ENCODE results near the gene TBC1D7.
A peak's percentile ranks its signal among the peaks of the same experiment; 100 is the strongest.

TBC1D7 gene

GRCh38 chr6:13328076-13328874, at the start of gene TBC1D7:
TBC1D7 (minus strand) TSS chr6:13328537; CDS start chr6:13326898, 1,639 bp downstream.
- DNase-seq, result peak; percentile 94

DNA sequence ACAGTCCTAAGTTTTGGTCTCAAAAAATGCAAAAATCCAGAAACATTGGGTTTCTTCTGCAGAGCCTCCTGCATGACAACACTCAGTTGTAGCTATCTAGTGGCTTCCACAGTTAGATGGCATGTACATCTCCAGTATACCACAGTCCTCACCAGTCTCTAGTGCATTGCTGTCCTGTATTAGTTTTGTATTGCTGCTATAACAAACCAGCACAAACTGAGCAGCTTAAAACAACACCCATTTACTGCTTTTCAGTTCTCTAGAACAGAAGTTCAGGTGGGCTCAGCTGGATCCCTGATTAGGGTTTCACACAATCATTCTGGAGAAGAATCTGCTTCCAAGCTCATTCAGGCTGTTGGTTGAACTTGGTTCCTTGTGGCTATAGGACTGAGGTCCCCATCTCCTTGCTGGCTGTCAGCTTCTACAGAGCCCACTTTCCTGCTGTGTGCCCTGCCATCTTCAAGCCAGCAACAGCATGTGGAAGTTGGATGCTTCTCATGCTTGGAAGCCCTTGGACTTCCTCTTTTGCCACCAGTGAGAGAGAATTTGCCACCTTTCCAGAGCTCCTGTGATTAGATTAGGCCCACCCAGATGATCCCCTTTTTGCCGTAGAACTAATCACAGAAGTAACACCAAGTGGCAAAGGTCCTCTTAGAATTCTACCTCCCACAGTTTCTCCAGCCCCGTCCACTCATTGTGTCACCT, 48.9 kb upstream of the TBC1D7 start:
- no peak for DNase-seq

DNA sequence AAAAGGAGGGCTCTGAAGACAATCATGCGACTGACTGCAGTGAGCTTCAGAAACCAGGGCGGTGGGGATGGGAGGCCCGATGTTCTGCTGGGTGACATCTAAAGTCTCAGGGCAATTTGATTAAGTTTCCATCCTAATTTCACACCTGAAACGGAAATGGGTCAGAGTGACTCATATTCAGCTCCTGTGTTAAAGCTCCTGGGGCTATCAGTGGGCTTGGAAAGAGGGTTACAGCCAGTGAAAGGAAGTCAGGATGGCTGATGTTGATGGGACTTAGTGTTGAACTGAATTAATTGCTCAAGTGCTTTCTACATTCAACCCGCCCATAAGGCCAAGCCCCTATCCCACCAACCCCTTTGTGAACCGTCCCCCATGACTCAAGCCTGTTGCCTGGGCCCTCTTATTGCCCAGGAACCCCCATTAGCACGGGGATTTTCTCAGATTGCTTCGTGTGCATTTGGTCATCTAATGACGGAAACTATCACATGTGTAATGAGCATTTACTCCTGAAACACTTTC, 47.1 kb upstream of the TBC1D7 start:
- no peak for DNase-seq

GRCh38 chr6:13373919-13374318, 45.6 kb upstream of the TBC1D7 start:
- no peak for DNase-seq

DNA sequence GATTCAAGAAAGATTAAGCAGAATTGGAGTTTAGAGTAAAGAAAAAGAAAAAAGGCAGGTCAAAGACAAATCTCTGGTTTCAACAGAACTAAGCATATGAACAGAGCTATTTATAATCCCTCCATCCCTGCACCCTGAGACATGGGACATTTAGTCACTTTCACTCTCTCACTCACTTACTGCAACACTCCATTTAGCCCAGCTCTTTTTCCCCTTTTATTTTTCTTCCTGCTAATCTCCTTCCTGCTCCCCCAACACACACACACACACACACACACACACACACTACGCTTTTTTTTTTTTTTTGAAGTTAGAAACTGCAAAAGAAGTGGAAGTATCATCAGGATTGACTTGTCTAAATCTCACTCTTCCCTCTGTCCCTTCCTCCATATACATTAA, 45.1 kb upstream of the TBC1D7 start:
- DNase-seq, result no peak

GRCh38 chr6:13372688-13373487, 44.6 kb upstream of the TBC1D7 start:
- DNase-seq, result no peak

DNA sequence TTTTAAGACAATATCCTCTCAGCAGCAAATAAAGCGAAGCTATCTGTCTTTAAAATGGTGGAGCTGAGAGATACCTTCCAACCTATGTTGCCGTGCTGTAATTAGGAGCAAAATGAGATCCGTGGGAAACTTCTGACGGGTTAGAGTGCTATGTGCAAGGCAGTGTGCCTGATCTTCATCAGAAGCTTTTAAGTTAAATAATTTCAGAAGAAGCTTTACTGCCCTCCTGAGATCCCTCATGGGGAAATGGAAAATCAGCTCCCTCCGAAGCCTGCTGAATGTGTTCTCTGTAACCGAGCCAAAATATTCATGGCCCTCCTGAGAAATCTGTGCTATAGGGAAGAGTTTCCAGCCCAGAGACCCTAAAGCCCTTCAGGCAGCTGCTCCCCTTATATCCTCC, 43.7 kb upstream of the TBC1D7 start:
- DNase-seq, result no peak

- no peak for DNase-seq
Measured at GRCh38 chr6:13371421-13372072, 43.2 kb upstream of the TBC1D7 start.

- no peak for DNase-seq
Measured at GRCh38 chr6:13370623-13371022, 42.3 kb upstream of the TBC1D7 start.

GRCh38 chr6:13369591-13369990, 41.3 kb upstream of the TBC1D7 start:
- no peak for DNase-seq

DNA sequence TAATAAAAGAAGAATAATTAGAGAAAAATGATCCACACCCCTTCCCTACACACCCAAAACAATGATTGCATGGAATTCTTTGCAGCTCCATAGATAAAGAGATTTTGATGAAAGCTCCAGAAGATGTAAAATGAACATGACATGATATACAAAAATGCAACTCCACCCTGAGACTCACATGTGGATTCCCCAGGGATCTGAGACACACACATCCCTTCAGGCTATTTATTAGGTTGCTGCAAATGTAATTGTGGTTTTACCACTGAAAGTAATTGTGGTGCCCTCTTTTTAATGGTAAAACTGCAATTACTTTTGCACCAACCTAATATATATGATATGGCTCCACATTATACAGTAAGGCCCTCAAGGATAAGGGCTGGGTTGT, 40.4 kb upstream of the TBC1D7 start:
- DNase-seq, result no peak

GRCh38 chr6:13368079-13368730, 39.9 kb upstream of the TBC1D7 start:
- no peak for DNase-seq

DNA sequence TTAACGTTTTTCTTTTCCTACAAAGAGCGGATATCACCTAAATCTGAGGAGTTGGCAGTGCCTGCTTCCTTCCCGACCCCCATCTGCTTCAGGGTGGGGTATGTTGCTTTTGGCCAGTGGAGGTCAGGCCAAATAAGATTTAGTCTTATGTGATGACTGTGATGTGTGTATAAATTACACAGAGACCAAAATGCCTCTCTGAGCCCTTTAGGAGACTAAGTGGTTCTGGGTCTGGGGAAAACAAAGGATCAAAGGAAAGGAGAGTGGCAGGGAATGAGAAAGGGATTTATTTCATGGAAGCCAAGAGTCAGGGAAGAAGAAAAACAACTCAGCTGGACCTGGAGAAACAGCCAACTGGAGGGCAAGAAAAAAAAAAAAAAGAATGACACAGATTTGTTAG, 39.1 kb upstream of the TBC1D7 start:
- no peak for DNase-seq

- no peak for DNase-seq
Measured at GRCh38 chr6:13365320-13365719, 37.0 kb upstream of the TBC1D7 start.

DNA sequence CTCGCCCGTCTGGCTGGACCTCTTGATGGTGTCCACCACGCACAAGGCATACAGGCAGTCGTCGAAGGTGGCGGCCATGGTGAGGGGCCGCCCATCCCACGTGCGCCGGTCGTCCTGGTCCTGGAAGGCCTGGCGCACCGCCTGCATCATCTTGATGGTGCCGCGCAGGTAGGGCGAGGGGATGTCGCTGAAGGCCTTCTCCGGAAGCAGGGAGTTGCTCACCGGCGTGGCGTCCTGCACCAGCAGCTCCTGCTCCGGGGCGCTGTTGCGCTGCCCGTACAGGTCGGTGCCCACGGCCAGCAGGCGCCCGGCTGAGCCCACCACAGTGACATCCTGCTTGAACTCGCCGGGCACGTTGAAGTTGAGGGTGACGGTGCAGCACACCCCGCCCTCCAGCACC, 36.5 kb upstream of the TBC1D7 start:
- no peak for DNase-seq

- DNase-seq, result no peak
Measured at GRCh38 chr6:13362412-13362811, 34.1 kb upstream of the TBC1D7 start.

DNA sequence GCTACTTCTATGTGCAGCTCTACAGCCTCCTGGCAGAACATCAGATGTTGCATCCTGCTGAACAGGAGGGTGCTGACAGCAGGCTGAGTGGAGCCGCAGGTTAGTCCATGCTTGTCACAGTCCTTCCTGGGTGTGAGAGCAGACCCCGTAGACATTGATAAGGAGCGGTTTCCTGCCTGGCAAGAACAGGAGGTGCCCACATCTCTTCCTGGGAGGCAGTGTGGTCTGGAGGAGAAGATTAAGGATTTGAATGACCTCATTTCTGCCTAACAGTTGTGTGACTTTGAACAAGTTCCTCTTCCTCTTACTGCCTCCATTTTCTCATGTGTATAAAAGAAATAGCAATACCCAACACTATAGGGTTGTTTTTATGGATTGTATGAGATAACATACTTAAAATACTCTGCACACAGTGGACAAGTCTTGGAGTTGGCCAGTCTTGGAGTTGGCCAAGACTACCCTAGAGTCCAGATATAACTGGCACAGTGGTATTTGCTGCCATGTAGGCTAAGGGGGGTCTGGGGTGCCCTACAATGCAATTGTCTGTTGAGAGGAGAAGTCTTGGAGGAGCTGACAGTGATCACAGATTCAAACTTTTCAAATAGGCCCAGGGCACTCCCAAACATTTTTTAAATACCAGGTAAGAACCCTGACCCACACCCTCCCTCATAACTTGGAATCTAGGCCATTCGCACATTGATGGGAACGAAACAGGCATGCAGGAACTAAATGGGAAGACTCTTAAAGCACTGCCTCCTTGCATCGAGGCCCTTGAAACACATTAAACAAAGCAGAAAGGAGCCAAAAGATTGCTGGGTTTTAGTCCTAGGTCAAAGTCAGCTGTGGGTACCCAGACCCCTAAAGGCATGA, 32.6 kb upstream of the TBC1D7 start:
- no peak for DNase-seq

GRCh38 chr6:13359287-13359686, 30.9 kb upstream of the TBC1D7 start:
- DNase-seq, result no peak

DNA sequence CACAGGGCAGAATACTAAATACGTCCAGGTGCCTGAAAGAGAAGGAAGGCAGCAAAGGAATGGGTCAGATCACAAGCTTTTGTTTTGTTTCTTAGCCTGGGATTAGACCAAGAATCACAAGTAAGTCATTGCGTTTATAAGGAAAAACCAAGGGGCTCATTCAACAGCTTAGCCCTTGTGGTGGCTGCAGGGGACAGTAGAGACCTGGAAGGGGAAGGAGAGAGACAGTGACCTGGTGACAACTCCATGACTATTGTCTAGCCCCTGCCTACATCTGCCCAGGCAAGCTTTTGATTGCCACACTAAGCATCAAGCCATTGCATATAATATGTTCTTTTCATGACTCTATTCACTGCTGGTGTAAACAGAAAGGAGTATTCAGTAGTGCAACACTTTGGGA, 30.2 kb upstream of the TBC1D7 start:
- DNase-seq, result no peak

- no peak for DNase-seq
Measured at GRCh38 chr6:13357551-13358075, 29.3 kb upstream of the TBC1D7 start.

All from CD4-positive, alpha-beta T cell treated with Interleukin-15 for 1 hour (primary cell).